ENCODE measurements around the gene GPA33. TPM values are rescaled to one million over a fixed set of nuclear protein-coding genes. Genes with fewer than 3 reads are reported as not detected.

The GPA33 gene
- total and polyA plus RNA-seq, 9 of the 15 experiments (the other 6 are each of a cell fraction or from before 2014, with no cell fraction given): 0.13 TPM; not detected in 8

- ChIA-PET CTCF (ENCODE audit: low intra/inter-chr PET ratio) (no interaction called here), POLR2A (interaction anchor here (0.6 to 1.3 kb wide), 3 partner anchors 16 to 173 kb away, joined by 3 to 4 read pairs (median 4); no protein-coding TSS in a partner anchor)
- H3K36me3 ChIP-seq (ENCODE audit: control insufficient read depth, insufficient read depth, low read length): no peaks in the 10 kb centered on the region
- no peak overlapping the region; the same call in 1 of the 2 replicates for H3K4me2 ChIP-seq (ENCODE audit: insufficient read depth, low read length)
- intact Hi-C loops (cut with micrococcal nuclease): no loop called here
- 5% methylated on average over 8 of the region's 8 CpGs for whole genome bisulfite sequencing (ENCODE audit: insufficient coverage, low coverage, missing lambda C conversion rate)
- no peak overlapping the region for H3K27ac ChIP-seq (ENCODE audit: extremely low read depth, low read depth, low read length)
- no TSS peak for BruUV-seq (replicated peaks)
- no peaks in the 10 kb centered on the region for H3K9me1 ChIP-seq (ENCODE audit: control insufficient read depth, insufficient read depth, low read length)
- peaks cover 0 to 2% of the 10 kb centered on the region in 2 experiments; a peak in 1 of 5 replicates for H3K4me1 ChIP-seq (replicated peaks in 1 of 2; ENCODE audit: control insufficient read depth in 2 of 2, insufficient read depth in 2 of 2, low read length in 2 of 2)
- in situ Hi-C loops (cut with MboI): no loop called here
- H3K27me3 ChIP-seq (ENCODE audit: control insufficient read depth in 2 of 2, insufficient read depth in 2 of 2, low read length in 2 of 2): peaks cover 10 to 54% of the 10 kb centered on the region in 2 experiments; a peak in 4 of 5 replicates
- no peaks in the 10 kb centered on the region for H4K20me1 ChIP-seq (replicated peaks; ENCODE audit: control insufficient read depth, insufficient read depth, low read length)
- H3K9me3 ChIP-seq (replicated peaks; ENCODE audit: control insufficient read depth, insufficient read depth, low read depth, low read length): no peaks in the 10 kb centered on the region
- DNase-seq (ENCODE audit: extremely low read depth in 1 of 4, low spot score in 3 of 4): peak; percentile 57 to 63 (median 59)
- peak overlapping the region; percentile 32; the same call in 1 of the 2 replicates for H2AFZ ChIP-seq (ENCODE audit: low read depth, low read length)
- no peak for FAIRE-seq
- peak; percentile 91 for ATAC-seq
- H3K9ac ChIP-seq (ENCODE audit: insufficient read depth in 1 of 2, low read depth in 2 of 2, low read length in 2 of 2): no peak overlapping the region
- H3K79me2 ChIP-seq (ENCODE audit: control insufficient read depth, insufficient read depth, low read length): no peaks in the 10 kb centered on the region
- no peak overlapping the region for H3K4me3 ChIP-seq
- peak; percentile 19; the same call in 1 of the 2 replicates for TF ChIP-seq SMC3 (conservative IDR thresholded peaks at IDR 0.05; ENCODE audit: insufficient read depth, low read depth, low read length)
- TF ChIP-seq MYC (IDR thresholded peaks at IDR 0.05; ENCODE audit: low read depth, low read length): peak; percentile 59
- no peak for TF ChIP-seq MYC (CRISPR knock-in tag; IDR thresholded peaks at IDR 0.05; ENCODE audit: borderline replicate concordance, low read depth)
- 0 out of 2 replicates have a peak, but pooled peaks have one; percentile 16 for TF ChIP-seq CREM (IDR thresholded peaks at IDR 0.05; ENCODE audit: low read depth)
- peak in 1 of 2 experiments; percentile 55; a peak in 1 of 4 replicates for TF ChIP-seq RCOR1 (IDR thresholded peaks at IDR 0.05; ENCODE audit: borderline replicate concordance in 1 of 2, low read depth in 2 of 2, low read length in 2 of 2)
- peak in 1 of 2 experiments; percentile 15 for TF ChIP-seq E2F6 (IDR thresholded peaks at IDR 0.05; ENCODE audit: borderline replicate concordance in 1 of 2, extremely low read depth in 1 of 2, insufficient read depth in 1 of 2, insufficient read length in 1 of 2, low read depth in 1 of 2, low read length in 1 of 2, poor library complexity in 1 of 2, severe bottlenecking in 1 of 2)
- peak in 1 of 2 experiments; percentile 32; a peak in 1 of 4 replicates for TF ChIP-seq MNT (conservative IDR thresholded peaks at IDR 0.05)
- peak in 1 of 2 experiments; percentile 50; a peak in 3 of 4 replicates for TF ChIP-seq RAD21 (CRISPR knock-in tag; conservative IDR thresholded peaks at IDR 0.05 in 1 of 2, IDR thresholded peaks at IDR 0.05 in 1 of 2)
- peak; percentile 80 to 91 (median 84) for TF ChIP-seq CTCF (IDR thresholded peaks at IDR 0.05 in 2 of 3, conservative IDR thresholded peaks at IDR 0.05 in 1 of 3; ENCODE audit: insufficient read depth in 2 of 3, low read depth in 1 of 3, low read length in 3 of 3)
- peak in 1 of 3 experiments; percentile 23 for TF ChIP-seq YY1 (IDR thresholded peaks at IDR 0.05; ENCODE audit: borderline replicate concordance in 1 of 3, control insufficient read depth in 1 of 3, extremely low read depth in 1 of 3, insufficient read depth in 3 of 3, insufficient read length in 1 of 3, insufficient replicate concordance in 2 of 3, low read depth in 1 of 3, low read length in 2 of 3)
- no peak for TF ChIP-seq CHD2 (IDR thresholded peaks at IDR 0.05; ENCODE audit: low read depth, low read length)
- TF ChIP-seq SREBF2 (CRISPR knock-in tag; IDR thresholded peaks at IDR 0.05): no peak
- TF ChIP-seq ZNF175 (CRISPR knock-in tag; IDR thresholded peaks at IDR 0.05; ENCODE audit: low read depth): no peak
- peak; percentile 57 for TF ChIP-seq L3MBTL2 (IDR thresholded peaks at IDR 0.05)
- TF ChIP-seq ZNF778 (CRISPR knock-in tag; IDR thresholded peaks at IDR 0.05): no peak
- peak; percentile 20; the same call in 1 of the 2 replicates for TF ChIP-seq BHLHE40 (IDR thresholded peaks at IDR 0.05; ENCODE audit: low read length)
Observed at GRCh38 chr1:167052389-167052788, 37.8 kb downstream of the GPA33 start.
